Activated CD4-positive, alpha-beta T cell treated with anti-CD3 and anti-CD28 coated beads, Interleukin-2, amount 50 U/mL, for 16 hours (primary cell): Measurements from ENCODE around the gene TEX14.
"Not testable (repeated sequence)": the region's sequence is repeated elsewhere in the genome, so short reads cannot be mapped to it uniquely, and the experiment has no call there.

ENCODE experiments used
- DNase-seq: peaks from one replicate; pipeline ENCODE4 v3.0.0-alpha.2; 2020

The TEX14 gene

DNA sequence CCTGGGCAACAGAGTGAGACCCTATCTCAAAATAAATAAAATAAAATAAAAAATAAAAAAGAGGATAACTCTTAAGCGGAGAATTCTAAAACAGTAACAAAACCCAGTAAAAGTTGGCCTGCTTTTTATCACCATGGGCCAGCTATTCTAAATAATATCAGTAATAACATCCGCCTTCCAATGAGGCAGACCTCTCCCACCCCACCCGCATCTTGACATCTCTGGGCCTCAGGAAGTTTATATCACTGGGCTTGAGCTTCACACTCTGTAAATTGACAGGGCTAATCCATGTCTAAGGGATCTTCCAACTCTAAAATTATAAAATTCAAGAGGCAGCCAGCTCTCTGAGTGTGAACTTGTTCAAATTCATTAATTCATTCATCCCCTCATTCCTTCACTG lies 94.5 kb downstream of the TEX14 start:
- no peak for DNase-seq

DNA sequence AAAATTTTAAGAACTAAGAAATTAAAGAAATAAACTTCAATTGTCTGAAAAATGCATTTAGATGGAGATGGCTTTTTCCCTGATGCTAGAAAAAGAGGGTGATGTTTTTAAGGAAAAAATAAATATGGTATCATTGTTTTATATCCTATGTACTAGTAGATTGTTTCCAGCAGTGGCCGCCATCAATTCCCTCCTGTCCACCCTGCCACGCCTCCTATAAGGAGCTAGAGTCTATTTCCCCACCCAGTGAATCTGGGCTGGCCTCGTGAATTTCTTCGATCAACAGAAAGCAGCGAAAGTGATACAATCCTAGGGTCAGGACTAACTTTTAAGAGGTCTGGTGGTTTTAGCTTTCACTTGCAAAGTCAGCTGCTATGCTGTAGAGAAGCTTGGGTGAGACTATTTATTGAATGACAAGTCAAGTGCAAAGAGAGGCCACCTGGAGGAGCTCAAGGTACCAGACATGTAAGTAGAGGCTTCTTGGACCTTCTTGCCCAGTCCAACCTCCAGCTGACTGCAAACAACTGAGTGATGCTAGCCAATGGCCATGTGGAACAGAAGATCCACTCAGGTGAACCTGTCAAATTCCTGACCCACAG lies 96.6 kb downstream of the TEX14 start:
- no peak for DNase-seq

DNA sequence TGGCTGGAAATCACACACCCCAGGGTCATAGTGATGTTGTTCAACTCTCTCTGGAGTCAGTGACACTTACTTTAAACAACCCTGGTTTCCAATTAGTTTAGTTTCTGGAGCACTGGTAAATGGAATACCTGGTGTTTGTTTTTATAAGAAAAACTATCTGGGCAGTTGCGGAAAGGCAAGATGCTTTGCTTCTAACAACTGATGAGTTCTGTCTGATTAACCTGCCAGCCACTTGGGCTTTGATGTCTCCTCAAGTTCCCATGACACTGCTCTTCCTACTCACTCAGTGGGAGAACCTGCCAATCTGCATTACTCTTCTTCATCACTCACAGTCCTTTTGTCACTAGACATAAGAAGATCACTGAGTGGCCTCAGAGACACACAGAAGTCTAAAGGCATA lies 98.7 kb downstream of the TEX14 start:
- no peak for DNase-seq

- DNase-seq, result no peak
Measured at GRCh38 chr17:58591455-58591854, 100.4 kb downstream of the TEX14 start.

DNA sequence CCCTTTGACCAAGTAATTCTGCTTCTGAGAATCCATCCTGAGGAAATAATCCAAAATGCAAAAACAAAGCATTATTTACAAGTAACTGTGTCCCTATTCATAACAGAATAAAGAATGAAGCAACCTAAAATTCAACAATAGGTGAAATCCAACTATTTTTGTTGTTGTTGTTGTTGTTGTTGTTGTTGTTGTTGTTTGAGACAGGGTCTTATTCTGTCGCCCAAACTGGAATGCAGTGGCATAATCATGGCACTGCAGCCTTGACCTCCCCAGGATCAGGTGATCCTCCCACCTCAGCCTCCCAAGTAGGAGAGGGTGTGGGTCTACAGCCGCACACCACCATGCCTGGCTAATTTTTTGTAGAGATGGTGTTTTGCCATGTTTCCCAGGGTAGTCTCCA lies 101.5 kb downstream of the TEX14 start:
- no peak for DNase-seq

DNA sequence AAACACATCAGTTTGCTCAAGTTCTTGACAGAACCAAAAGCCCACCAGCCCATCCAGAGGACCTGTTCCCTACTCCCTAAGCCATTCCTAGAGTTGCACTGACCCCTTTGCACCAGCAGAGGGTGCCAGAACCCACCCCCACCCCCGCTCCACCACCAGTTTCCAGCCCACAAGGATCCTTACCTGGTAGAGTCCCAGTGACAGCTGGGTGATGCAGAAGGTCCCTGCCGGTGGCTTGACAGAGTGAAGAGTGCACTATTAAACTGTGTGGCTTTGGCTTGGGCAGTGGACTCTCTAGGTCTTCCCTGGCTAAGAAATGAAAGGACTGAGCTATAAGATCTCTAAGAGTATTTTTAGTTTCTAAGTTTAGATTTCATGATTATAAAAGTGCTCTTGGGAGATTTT lies 104.1 kb downstream of the TEX14 start:
- DNase-seq, result peak; percentile 59

GRCh38 chr17:58586009-58586644 lies 105.7 kb downstream of the TEX14 start:
- DNase-seq, result no peak

DNA sequence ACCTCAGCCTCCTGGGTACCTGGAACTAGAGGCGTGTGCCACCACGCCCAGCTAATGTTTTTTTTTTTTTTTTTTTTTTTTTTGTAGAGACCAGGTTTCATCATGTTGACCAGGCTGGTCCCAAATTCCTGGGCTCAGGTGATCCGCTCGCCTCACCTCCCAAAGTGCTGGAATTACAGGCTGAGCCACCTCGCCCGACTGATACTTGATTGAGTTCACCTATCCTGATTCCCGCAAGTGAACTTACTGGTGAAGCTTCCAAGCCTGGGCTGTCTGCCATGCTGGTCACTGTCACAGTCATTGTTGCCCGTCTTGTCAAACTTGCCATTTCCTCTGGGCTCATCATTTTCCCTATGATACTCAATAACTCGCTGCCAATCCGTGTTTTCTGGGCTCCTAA lies 106.3 kb downstream of the TEX14 start:
- no peak for DNase-seq

DNA sequence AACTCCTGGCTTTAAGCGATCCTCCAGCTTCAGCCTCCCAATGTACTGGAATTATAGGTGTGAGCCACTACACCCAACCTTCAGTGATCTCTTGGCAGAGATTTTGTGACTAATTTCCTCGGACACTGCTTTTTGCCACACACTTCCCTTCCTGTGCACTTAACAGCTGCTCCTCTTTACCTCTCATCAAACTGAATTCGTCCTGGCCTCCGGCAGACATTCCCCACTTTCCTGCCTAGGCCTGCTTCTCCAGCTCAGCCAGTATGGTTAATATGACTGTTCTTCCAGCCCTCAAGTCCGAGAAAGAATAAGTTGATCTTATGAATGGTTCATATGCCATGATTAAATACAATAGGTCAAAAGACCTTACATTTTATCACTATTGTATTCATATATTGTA lies 108.4 kb downstream of the TEX14 start:
- no peak for DNase-seq

DNA sequence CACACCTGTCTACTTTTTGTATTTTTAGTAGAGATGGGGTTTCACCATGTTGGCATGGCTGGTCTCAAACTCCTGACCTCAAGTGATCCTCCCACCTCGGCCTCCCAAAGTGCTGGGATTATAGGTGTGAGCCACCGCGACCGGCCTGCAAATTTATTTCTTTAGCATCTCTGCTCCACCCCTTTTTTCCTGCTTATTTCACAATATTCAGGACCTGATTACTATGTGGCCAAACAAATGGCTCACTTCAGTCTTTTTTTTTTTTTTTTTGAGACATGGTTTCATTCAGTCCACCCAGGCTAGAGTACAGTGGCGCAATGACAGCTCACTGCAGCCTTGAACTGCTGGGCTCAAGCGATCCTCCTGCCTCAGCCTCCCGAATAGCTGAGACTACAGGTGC lies 109.1 kb downstream of the TEX14 start:
- not testable (repeated sequence) for DNase-seq

GRCh38 chr17:58580671-58581070 lies 111.2 kb downstream of the TEX14 start:
- no peak for DNase-seq

DNA sequence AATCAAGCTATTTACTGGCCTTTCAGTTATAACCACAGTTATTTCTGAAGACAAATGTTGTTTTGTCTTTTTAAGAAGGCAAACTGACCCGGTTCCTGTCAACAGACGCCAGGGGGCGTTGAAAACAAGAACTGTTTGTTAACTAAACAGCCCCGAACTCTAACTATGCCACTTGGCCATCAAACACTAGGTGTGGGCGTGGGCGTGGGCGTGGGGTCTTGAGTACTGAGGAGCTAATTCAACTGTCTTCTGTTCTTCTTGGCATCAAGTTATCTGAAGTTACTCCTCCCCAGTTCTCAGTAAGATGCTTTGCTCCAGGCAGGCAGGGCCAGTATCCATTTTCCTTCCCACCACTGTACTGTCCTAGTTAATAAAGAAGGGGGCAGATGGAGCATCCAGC lies 114.1 kb downstream of the TEX14 start:
- DNase-seq, result peak; percentile 60

DNA sequence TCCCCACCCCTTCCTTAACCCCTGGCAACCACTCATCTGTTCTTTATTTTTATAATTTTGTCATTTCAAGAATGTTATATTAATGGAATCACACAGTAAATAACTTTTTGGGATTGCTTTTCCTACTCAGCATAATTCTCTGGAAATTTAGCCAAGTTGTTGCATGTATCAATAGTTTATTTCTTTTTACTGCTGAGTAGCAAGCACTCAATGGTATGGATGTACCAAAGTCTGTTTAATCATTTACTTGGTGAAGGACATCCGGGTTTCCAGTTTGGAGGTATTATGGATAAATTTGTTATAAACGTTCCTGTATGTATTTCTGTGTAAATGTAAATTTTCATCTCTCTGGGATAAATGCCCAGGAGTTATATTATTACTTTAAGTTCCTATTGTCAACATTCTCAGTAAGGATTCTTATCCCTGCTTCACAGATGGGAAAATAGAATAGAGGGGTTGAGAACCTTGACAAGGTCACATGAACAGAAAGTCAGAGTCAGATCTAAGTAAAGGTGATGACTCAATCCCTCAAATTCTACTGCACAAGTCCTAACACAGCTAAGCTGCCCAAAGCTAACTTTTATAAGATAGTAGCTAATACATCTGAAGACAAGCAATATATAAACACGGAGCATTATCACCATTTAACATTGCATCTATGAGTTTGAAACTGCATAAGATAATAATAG lies 115.0 kb downstream of the TEX14 start:
- no peak for DNase-seq

DNA sequence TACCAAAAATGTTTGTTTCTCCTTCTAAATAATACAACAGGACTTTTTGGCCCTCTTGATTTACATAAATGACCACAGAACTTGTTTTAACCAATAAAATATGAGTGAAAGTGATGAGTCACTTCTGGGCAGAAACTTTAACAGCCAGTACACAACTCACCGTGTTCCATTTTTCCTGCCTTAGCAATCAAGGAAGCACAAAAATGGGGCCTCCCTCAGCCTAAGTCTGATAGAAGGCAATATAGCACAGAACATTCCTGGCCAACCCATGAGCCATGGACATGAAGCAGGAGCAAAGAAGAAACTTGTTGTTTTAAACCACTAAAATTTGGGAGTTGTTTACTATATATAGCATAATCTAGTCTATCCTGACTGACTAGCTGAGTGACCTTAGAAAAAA lies 116.3 kb downstream of the TEX14 start:
- DNase-seq, result no peak

DNA sequence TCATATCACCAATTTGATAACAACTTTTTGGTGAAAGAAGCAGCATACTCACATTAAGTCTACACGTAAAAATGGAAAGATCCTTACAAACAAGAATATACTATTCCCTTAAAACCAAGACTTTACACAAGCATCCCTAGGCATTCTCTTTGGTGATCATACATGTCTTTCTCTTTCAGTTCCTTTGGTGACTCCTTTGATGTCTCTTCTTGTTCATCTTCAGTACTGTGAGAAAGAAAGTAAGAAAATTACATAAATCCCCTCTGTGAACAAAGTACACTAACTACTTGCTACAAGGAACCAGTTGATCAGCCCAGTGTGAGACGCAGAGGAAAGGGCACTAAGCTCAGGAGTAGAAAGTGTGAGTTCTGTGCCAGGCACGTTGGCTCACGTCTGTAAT lies 117.8 kb downstream of the TEX14 start:
- no peak for DNase-seq

DNA sequence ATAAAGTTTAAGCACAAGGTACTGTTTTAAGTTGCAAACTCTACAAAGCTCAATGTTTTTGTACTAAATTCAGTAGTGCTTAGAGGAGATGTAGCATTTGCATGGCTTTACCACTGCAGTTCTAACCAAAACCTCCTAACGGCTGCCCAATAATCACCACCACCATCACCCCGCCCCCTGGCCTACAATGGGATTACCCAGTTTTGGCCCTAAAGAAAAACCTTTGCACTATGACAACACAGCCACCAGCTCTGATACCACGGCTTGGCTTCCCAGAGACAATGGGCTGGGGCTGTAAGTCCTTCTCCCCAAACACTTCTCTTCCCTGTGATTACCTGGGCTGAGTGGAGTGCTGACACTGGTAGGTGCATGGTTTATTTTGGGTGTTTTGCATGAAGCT lies 119.0 kb downstream of the TEX14 start:
- DNase-seq, result no peak

- DNase-seq, result no peak
Measured at GRCh38 chr17:58570758-58571157, 121.1 kb downstream of the TEX14 start.

DNA sequence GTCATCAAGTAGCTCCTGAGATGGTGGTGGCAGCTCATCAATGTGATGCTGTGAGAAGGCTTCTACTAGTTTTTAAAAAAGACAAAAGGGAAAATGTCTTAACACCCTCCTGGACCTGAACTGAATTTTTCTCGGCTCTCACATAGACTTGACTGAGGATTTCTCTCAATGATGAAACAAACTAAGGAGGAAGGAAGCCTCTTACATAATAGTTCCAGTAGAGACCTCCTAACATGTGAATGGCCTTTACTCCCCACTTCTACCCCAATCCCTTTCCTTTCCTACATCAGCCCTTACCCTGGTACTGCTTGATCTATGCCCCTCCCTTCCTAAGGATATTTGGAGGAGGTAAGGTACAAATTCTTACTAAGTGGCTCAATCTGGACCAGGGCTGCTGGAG lies 122.6 kb downstream of the TEX14 start:
- no peak for DNase-seq

DNA sequence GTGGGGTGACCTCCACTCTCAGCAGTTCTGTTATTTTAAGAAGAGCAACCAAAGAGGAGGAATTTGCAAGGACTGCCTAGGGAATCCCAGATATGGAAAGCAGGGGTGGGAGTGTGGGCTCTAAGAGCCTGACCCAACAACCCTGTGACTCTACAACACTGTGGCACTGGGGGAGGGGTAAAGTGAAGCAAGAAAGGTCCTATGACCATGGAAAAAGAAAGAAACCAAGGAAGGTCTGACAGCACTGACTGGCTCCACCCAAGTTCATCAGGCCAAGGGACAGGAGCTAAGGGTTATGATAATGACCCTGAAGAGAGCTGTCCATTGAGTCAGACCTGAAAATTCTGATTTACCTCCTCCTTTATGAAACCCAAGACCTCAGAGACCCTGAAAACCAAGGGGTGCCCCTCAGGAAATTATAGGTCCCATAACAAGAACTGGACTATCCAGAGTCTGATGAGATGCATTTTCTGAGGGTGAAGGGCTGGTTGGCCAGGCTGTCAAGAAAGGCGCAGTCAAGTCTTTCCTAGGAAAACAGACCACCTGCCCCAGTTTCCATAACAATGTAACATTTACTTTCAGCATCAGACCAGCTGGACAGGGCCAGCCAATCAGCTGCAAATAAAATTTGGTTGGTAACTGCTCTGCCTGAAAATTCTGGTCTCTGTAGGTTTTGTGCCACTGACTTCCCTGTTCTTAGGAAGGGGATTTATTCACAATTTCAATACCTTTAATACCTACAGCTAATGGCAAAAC lies 123.6 kb downstream of the TEX14 start:
- no peak for DNase-seq

DNA sequence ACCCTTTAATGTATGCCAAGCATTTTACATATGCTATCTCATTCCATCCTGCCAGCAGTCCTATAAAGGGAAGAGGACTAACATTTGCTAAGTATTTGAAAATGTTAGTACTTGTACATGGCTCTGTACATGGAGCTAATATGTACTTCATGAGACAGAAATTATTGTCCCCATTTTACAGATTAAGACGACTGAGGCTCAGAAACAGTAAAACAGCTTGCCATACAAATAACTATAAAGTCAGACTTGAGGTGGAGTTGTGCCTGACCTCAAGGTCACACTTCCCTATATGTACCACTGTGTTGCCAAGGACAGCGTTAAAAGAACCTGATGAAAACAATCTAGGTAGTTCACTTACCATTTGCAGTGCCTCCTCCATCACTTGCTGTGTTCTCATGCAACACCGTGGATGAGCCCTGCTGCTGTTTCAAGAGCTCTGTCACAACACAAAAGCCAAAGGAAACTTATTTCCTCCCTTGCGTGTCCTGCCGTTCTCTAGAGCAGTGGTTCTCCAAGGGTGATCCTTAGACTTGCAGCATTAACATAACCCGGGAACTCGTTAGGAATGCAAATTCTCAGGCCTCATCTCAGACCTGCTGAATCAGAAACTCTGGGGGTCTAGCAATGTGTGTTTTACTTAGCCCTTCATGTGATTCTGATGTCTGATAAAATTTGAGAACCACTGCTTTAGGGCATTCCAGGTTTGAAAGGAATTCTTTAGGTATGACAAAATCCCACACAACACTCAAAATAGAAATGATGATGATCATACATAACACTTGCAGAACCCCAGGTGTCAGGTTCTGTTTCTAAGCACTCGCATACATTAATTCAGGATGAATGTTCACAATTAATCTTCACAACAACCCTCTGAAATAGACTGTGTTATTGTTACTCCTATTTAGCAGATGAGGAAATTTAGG lies 126.2 kb downstream of the TEX14 start:
- no peak for DNase-seq

GRCh38 chr17:58564971-58565370 lies 126.9 kb downstream of the TEX14 start:
- DNase-seq, result no peak

DNA sequence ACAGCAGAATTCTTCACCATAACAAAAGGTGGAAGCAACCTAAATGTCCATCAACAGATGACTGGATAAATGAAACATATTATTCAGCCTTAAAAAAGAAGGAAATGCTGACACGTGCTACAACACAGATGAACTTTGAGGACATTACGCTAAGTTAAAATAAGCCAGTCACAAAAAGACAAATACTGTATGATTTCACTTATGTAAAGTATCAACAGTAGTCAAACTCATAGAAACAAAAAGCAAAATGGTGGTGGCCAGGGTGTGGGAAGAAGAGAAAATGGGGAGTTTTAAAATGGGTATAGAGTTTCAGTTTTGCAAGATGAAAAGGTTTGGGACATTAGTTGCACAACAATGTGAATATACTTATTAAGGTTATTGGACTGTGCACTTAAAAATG lies 127.6 kb downstream of the TEX14 start:
- no peak for DNase-seq

DNA sequence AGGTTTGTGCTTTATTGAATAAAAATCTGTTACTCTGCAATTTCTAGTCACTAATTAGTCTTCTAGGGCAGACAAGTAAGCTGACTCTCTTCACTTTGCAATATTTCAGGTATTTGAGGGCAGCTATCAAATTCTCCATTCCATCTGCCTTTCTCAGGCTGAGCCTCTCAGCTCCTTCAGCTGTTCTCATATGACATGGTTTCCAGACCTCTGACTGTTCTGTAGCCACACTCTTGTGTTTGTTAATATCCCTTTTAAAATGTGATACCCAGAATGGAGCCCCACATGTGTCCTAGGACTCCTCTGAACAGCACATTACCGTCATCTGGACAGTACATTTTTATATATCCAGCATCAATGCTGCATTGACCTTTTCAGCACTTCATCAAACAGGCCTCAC lies 131.3 kb downstream of the TEX14 start:
- no peak for DNase-seq
